ENCODE results near the gene ADCY1. TPM values are rescaled to one million over a fixed set of nuclear protein-coding genes. Genes with fewer than 3 reads are reported as not detected.
A peak's percentile ranks its signal among the peaks of the same experiment; 100 is the strongest.

The ADCY1 gene
- total RNA-seq, 4 donors from 2014 or later = 0.15 to 0.72 (median 0.26) TPM

- no peaks in the 10 kb centered on the region for H3K9me3 ChIP-seq
- DNase-seq (ENCODE audit: low spot score in 2 of 2) = peak in 1 of 2 donors; percentile 29
- no peaks in the 10 kb centered on the region for H3K4me1 ChIP-seq
- no peaks in the 10 kb centered on the region for H3K36me3 ChIP-seq
- no peak for TF ChIP-seq CTCF (IDR thresholded peaks at IDR 0.05)
- H3K27me3 ChIP-seq = no peaks in the 10 kb centered on the region
- H3K4me3 ChIP-seq = no peak overlapping the region
- H3K27ac ChIP-seq = no peak overlapping the region
- 95% methylated on average over 6 of the region's 6 CpGs for WGBS
Observed at GRCh38 chr7:45691155-45691656, 117.0 kb downstream of the ADCY1 start.

- TF ChIP-seq POLR2A (IDR thresholded peaks at IDR 0.05) (no peak), EP300 (IDR thresholded peaks at IDR 0.05) (no peak)
- WGBS = 98% methylated on average over 3 of the region's 3 CpGs
- no peaks in the 10 kb centered on the region for H3K9me3 ChIP-seq
- no peaks in the 10 kb centered on the region for H3K27me3 ChIP-seq
- DNase-seq (ENCODE audit: low spot score in 2 of 2) = peak in 1 of 2 donors; percentile 24
- no peak overlapping the region for H3K27ac ChIP-seq
- H3K4me3 ChIP-seq = no peak overlapping the region
- H3K36me3 ChIP-seq = no peaks in the 10 kb centered on the region
- no peaks in the 10 kb centered on the region for H3K4me1 ChIP-seq
Observed at GRCh38 chr7:45692031-45692430, 117.9 kb downstream of the ADCY1 start.

GRCh38 chr7:45695249-45695995 is 121.3 kb downstream of the ADCY1 start:
- Histone ChIP-seq H3K27ac (no peak overlapping the region), H3K27me3 (no peaks in the 10 kb centered on the region), H3K9me3 (no peaks in the 10 kb centered on the region), H3K36me3 (no peaks in the 10 kb centered on the region), H3K4me1 (no peaks in the 10 kb centered on the region), H3K4me3 (no peak overlapping the region)
- 84% methylated on average over 5 of the region's 5 CpGs for WGBS
- peak in 1 of 2 donors; percentile 16 for DNase-seq (ENCODE audit: low spot score in 2 of 2)
- TF ChIP-seq CTCF (IDR thresholded peaks at IDR 0.05) (no peak), EP300 (IDR thresholded peaks at IDR 0.05) (no peak), POLR2A (IDR thresholded peaks at IDR 0.05) (no peak)

GRCh38 chr7:45696476-45696875 is 122.3 kb downstream of the ADCY1 start:
- no peaks in the 10 kb centered on the region for H3K36me3 ChIP-seq
- TF ChIP-seq POLR2AphosphoS5 (IDR thresholded peaks at IDR 0.05) (no peak), CTCF (IDR thresholded peaks at IDR 0.05) (no peak), POLR2A (IDR thresholded peaks at IDR 0.05) (no peak), EP300 (IDR thresholded peaks at IDR 0.05) (no peak)
- H3K9me3 ChIP-seq = no peaks in the 10 kb centered on the region
- no peaks in the 10 kb centered on the region for H3K4me1 ChIP-seq
- no peaks in the 10 kb centered on the region for H3K27me3 ChIP-seq
- DNase-seq (ENCODE audit: low spot score in 2 of 2) = peak in 1 of 2 donors; percentile 58
- no peak overlapping the region for H3K4me3 ChIP-seq
- no peak overlapping the region for H3K27ac ChIP-seq
- 83% methylated on average over 4 of the region's 4 CpGs for WGBS

GRCh38 chr7:45697576-45698136 is 123.5 kb downstream of the ADCY1 start:
- no peak overlapping the region for H3K27ac ChIP-seq
- no peak for TF ChIP-seq POLR2A (IDR thresholded peaks at IDR 0.05)
- TF ChIP-seq POLR2AphosphoS5 (IDR thresholded peaks at IDR 0.05) = no peak
- no peak for TF ChIP-seq CTCF (IDR thresholded peaks at IDR 0.05)
- TF ChIP-seq EP300 (IDR thresholded peaks at IDR 0.05) = no peak
- H3K36me3 ChIP-seq = no peaks in the 10 kb centered on the region
- no peaks in the 10 kb centered on the region for H3K4me1 ChIP-seq
- 95% methylated on average over 5 of the region's 5 CpGs for WGBS
- no peaks in the 10 kb centered on the region for H3K9me3 ChIP-seq
- no peaks in the 10 kb centered on the region for H3K27me3 ChIP-seq
- no peak overlapping the region for H3K4me3 ChIP-seq
- peak in 1 of 2 donors; percentile 26 for DNase-seq (ENCODE audit: low spot score in 2 of 2)

Data from suprapubic skin (tissue), 4 donors.